ENCODE measurements around the gene CHST4. TPM values are rescaled to one million over a fixed set of nuclear protein-coding genes. Genes with fewer than 3 reads are reported as not detected.

The CHST4 gene
- total RNA-seq, 1 experiment from 2014 or later = 5.9 TPM

GRCh38 chr16:71567931-71568330 lies 41.7 kb downstream of the CHST4 start:
- Mint-ChIP-seq H3K27me3 (ENCODE audit: low read depth) (peaks cover 1% of the 10 kb centered on the region), H3K27ac (no peak overlapping the region), H3K4me1 (peaks cover 14 to 16% of the 10 kb centered on the region in 2 experiments), H3K36me3 (ENCODE audit: insufficient read depth in 1 of 3, low read depth in 3 of 3) (0 out of 7 replicates have a peak, but pooled peaks cover 0 to 1% (median 0%) of the 10 kb centered on the region in 3 experiments), H3K9me3 (peaks cover 2% of the 10 kb centered on the region in 2 experiments; a peak in 2 of 5 replicates), H3K4me3 (no peak overlapping the region)
- Histone ChIP-seq H4K5ac (ENCODE audit: insufficient read length, low read depth, low read length) (no peak overlapping the region), H3K23ac (ENCODE audit: insufficient read length, low read depth, low read length) (no peak overlapping the region), H3K23me2 (ENCODE audit: insufficient read length, low read depth, low read length, poor library complexity, severe bottlenecking) (peaks cover 5% of the 10 kb centered on the region), H2BK12ac (ENCODE audit: insufficient read length, low read depth, low read length) (no peak overlapping the region), H3K9me3 (ENCODE audit: control insufficient read depth, low read depth, low read length) (no peaks in the 10 kb centered on the region), H3K18ac (ENCODE audit: insufficient read length, low read depth, low read length) (no peak overlapping the region), H3K79me1 (ENCODE audit: insufficient read depth, low read depth, low read length, poor library complexity, severe bottlenecking) (no peaks in the 10 kb centered on the region), H2AK5ac (ENCODE audit: insufficient read length, low read length) (no peak overlapping the region), H3K4me2 (ENCODE audit: insufficient read depth, insufficient read length, low read length) (no peak overlapping the region), H3K4me1 (ENCODE audit: insufficient read depth, low read length) (no peaks in the 10 kb centered on the region), H2BK120ac (ENCODE audit: low read depth, low read length, poor library complexity, severe bottlenecking) (no peak overlapping the region), H4K20me1 (ENCODE audit: control insufficient read depth, insufficient read depth, insufficient read length) (no peaks in the 10 kb centered on the region), H4K91ac (ENCODE audit: insufficient read length, low read depth, low read length) (no peak overlapping the region), H3K14ac (ENCODE audit: insufficient read depth, low read length) (no peak overlapping the region), H3K27me3 (ENCODE audit: insufficient read depth, low read length) (no peaks in the 10 kb centered on the region), H2BK15ac (ENCODE audit: low read depth, low read length) (no peak overlapping the region), H2AFZ (ENCODE audit: low read length) (no peak overlapping the region), H2BK5ac (ENCODE audit: insufficient read length, low read length) (no peak overlapping the region), H2BK20ac (ENCODE audit: low read depth, low read length, poor library complexity, severe bottlenecking) (no peak overlapping the region), H4K8ac (replicated peaks; ENCODE audit: insufficient read length, low read depth, low read length) (no peak overlapping the region), H3K4ac (ENCODE audit: low read depth, low read length) (no peak overlapping the region), H3K79me2 (ENCODE audit: insufficient read depth, low read length) (no peaks in the 10 kb centered on the region), H3K9ac (ENCODE audit: extremely low read depth, insufficient read length, low read length) (no peak overlapping the region), H3K27ac (ENCODE audit: insufficient read length, low read depth, low read length) (no peak overlapping the region), H3T11ph (ENCODE audit: low read length) (no peak overlapping the region), H3K56ac (ENCODE audit: insufficient read length, low read depth, low read length) (no peak overlapping the region)
- TF ChIP-seq, protein P1, sequence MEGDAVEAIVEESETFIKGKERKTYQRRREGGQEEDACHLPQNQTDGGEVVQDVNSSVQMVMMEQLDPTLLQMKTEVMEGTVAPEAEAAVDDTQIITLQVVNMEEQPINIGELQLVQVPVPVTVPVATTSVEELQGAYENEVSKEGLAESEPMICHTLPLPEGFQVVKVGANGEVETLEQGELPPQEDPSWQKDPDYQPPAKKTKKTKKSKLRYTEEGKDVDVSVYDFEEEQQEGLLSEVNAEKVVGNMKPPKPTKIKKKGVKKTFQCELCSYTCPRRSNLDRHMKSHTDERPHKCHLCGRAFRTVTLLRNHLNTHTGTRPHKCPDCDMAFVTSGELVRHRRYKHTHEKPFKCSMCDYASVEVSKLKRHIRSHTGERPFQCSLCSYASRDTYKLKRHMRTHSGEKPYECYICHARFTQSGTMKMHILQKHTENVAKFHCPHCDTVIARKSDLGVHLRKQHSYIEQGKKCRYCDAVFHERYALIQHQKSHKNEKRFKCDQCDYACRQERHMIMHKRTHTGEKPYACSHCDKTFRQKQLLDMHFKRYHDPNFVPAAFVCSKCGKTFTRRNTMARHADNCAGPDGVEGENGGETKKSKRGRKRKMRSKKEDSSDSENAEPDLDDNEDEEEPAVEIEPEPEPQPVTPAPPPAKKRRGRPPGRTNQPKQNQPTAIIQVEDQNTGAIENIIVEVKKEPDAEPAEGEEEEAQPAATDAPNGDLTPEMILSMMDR (conservative IDR thresholded peaks at IDR 0.05) = no peak
- no peak for DNase-seq
- WGBS (ENCODE audit: extremely low coverage, insufficient read length, low lambda C conversion rate) = no CpG with 5 or more reads among the region's 8 CpGs
